ENCODE measurements around the gene CLNS1A. TPM values are rescaled to one million over a fixed set of nuclear protein-coding genes. Genes with fewer than 3 reads are reported as not detected.

CLNS1A gene
- total and polyA plus RNA-seq, 9 of the 15 experiments (the other 6 are each of a cell fraction or from before 2014, with no cell fraction given): 146 to 472 (median 345) TPM

GRCh38 chr11:77596626-77597025 is 41.0 kb downstream of the CLNS1A start:
- Histone ChIP-seq H3K4me3 (no peak overlapping the region), H3K9ac (ENCODE audit: insufficient read depth in 1 of 2, low read depth in 2 of 2, low read length in 2 of 2) (no peak overlapping the region), H4K20me1 (replicated peaks; ENCODE audit: control insufficient read depth, insufficient read depth, low read length) (no peaks in the 10 kb centered on the region), H3K9me3 (replicated peaks; ENCODE audit: control insufficient read depth, insufficient read depth, low read depth, low read length) (no peaks in the 10 kb centered on the region), H3K79me2 (ENCODE audit: control insufficient read depth, insufficient read depth, low read length) (no peaks in the 10 kb centered on the region), H3K4me1 (replicated peaks in 1 of 2; ENCODE audit: control insufficient read depth in 2 of 2, insufficient read depth in 2 of 2, low read length in 2 of 2) (no peaks in the 10 kb centered on the region), H3K4me2 (ENCODE audit: insufficient read depth, low read length) (no peak overlapping the region), H3K36me3 (ENCODE audit: control insufficient read depth, insufficient read depth, low read length) (no peaks in the 10 kb centered on the region; the same call in 2 of the 3 replicates), H3K27me3 (ENCODE audit: control insufficient read depth in 2 of 2, insufficient read depth in 2 of 2, low read length in 2 of 2) (no peaks in the 10 kb centered on the region), H2AFZ (ENCODE audit: low read depth, low read length) (no peak overlapping the region), H3K9me1 (ENCODE audit: control insufficient read depth, insufficient read depth, low read length) (no peaks in the 10 kb centered on the region), H3K27ac (ENCODE audit: extremely low read depth, low read depth, low read length) (no peak overlapping the region)
- intact Hi-C loops (cut with micrococcal nuclease) (no loop called here), in situ Hi-C loops (cut with MboI) (no loop called here)
- FAIRE-seq (no peak), DNase-seq (ENCODE audit: extremely low read depth in 1 of 4, low spot score in 3 of 4) (no peak), ATAC-seq (no peak)
- POLR2A ChIA-PET: interaction anchor here (0.7 kb wide), 1 partner anchor 700 kb away, joined by 3 read pairs; no protein-coding TSS in a partner anchor
- TF ChIP-seq CEBPG (CRISPR knock-in tag; IDR thresholded peaks at IDR 0.05): no peak
- TF ChIP-seq CEBPG (tag; conservative IDR thresholded peaks at IDR 0.05 in 1 of 2, IDR thresholded peaks at IDR 0.05 in 1 of 2): 0 out of 4 replicates have a peak, but pooled peaks of 1 of the 2 experiments have one; percentile 19
- no peak for TF ChIP-seq NUFIP1 (IDR thresholded peaks at IDR 0.05; ENCODE audit: partially characterized antibody)
- WGBS (ENCODE audit: insufficient coverage, low coverage, missing lambda C conversion rate): 88% methylated on average over 2 of the region's 2 CpGs
- BruUV-seq (replicated peaks): no TSS peak
- CTCF ChIA-PET (ENCODE audit: low intra/inter-chr PET ratio): no interaction called here

- H3K9ac ChIP-seq (ENCODE audit: insufficient read depth in 1 of 2, low read depth in 2 of 2, low read length in 2 of 2): no peak overlapping the region
- no peaks in the 10 kb centered on the region for H3K36me3 ChIP-seq (ENCODE audit: control insufficient read depth, insufficient read depth, low read length)
- H3K27ac ChIP-seq (ENCODE audit: extremely low read depth, low read depth, low read length): no peak overlapping the region
- no peak overlapping the region for H3K4me3 ChIP-seq
- H3K9me1 ChIP-seq (ENCODE audit: control insufficient read depth, insufficient read depth, low read length): no peaks in the 10 kb centered on the region
- H3K79me2 ChIP-seq (ENCODE audit: control insufficient read depth, insufficient read depth, low read length): no peaks in the 10 kb centered on the region
- H3K27me3 ChIP-seq (ENCODE audit: control insufficient read depth in 2 of 2, insufficient read depth in 2 of 2, low read length in 2 of 2): no peaks in the 10 kb centered on the region
- H2AFZ ChIP-seq (ENCODE audit: low read depth, low read length): no peak overlapping the region
- no peak for DNase-seq (ENCODE audit: extremely low read depth in 1 of 4, low spot score in 3 of 4)
- H4K20me1 ChIP-seq (replicated peaks; ENCODE audit: control insufficient read depth, insufficient read depth, low read length): no peaks in the 10 kb centered on the region
- in situ Hi-C loops (cut with MboI): no loop called here
- BruUV-seq (replicated peaks): no TSS peak
- ChIA-PET CTCF (ENCODE audit: low intra/inter-chr PET ratio) (no interaction called here), POLR2A (interaction anchor here (2.4 kb wide), 1 partner anchor 8 kb away, joined by 8 read pairs; no protein-coding TSS in a partner anchor)
- intact Hi-C loops (cut with micrococcal nuclease): no loop called here
- no peak overlapping the region for H3K4me2 ChIP-seq (ENCODE audit: insufficient read depth, low read length)
- H3K4me1 ChIP-seq (replicated peaks in 1 of 2; ENCODE audit: control insufficient read depth in 2 of 2, insufficient read depth in 2 of 2, low read length in 2 of 2): peaks cover under 1 to 13% of the 10 kb centered on the region in 2 experiments; a peak in 3 of 5 replicates
- H3K9me3 ChIP-seq (replicated peaks; ENCODE audit: control insufficient read depth, insufficient read depth, low read depth, low read length): no peaks in the 10 kb centered on the region
- no peak for ATAC-seq
- no peak for FAIRE-seq
- no peak for TF ChIP-seq HMBOX1 (IDR thresholded peaks at IDR 0.05)
- TF ChIP-seq PHB2 (IDR thresholded peaks at IDR 0.05; ENCODE audit: low read depth): no peak
- no peak for TF ChIP-seq WHSC1 (IDR thresholded peaks at IDR 0.05; ENCODE audit: low read length)
- no peak for TF ChIP-seq NR2C1 (IDR thresholded peaks at IDR 0.05)
- no peak for TF ChIP-seq NR2C1 (tag; IDR thresholded peaks at IDR 0.05)
- TF ChIP-seq ETV1 (tag; conservative IDR thresholded peaks at IDR 0.05; ENCODE audit: low read depth): no peak
- TF ChIP-seq NFATC3 (IDR thresholded peaks at IDR 0.05): no peak
- TF ChIP-seq ZC3H4 (CRISPR knock-in tag; IDR thresholded peaks at IDR 0.05; ENCODE audit: borderline replicate concordance): no peak
- no peak for TF ChIP-seq SRSF3 (IDR thresholded peaks at IDR 0.05; ENCODE audit: insufficient read depth, low read length)
- TF ChIP-seq ZNF253 (CRISPR knock-in tag; conservative IDR thresholded peaks at IDR 0.05): no peak
- TF ChIP-seq RFX7 (CRISPR knock-in tag; IDR thresholded peaks at IDR 0.05): no peak
- no peak for TF ChIP-seq EP300 (IDR thresholded peaks at IDR 0.05; ENCODE audit: low read length)
- no peak for TF ChIP-seq FOXJ2 (tag; IDR thresholded peaks at IDR 0.05)
- TF ChIP-seq ID3 (CRISPR knock-in tag; IDR thresholded peaks at IDR 0.05): no peak
- TF ChIP-seq ID3 (tag; IDR thresholded peaks at IDR 0.05): no peak
- no peak for TF ChIP-seq ZNF696 (CRISPR knock-in tag; conservative IDR thresholded peaks at IDR 0.05)
These were observed 43.7 kb downstream of the CLNS1A start for GRCh38 chr11:77593883-77594282.

All from K562 (cell line).